HEK293 (cell line): Measurements from ENCODE around the gene TANK.

Experiments
- HOXA7 ChIP-seq: sonication (generic); formaldehyde crosslinking; IDR thresholded peaks from 2 replicates; pipeline ENCODE4 v1.8.1; 2022; ENCODE audit warnings: missing genetic modification reagents, borderline replicate concordance
- PRDM1 ChIP-seq: fragments of 450-650 bp; formaldehyde crosslinking; IDR thresholded peaks from 2 replicates; pipeline ENCODE4; 2016; ENCODE audit warnings: missing biosample characterization, missing genetic modification characterization
- ZNF114 ChIP-seq: fragments of 450-650 bp; formaldehyde crosslinking; IDR thresholded peaks from 2 replicates; pipeline ENCODE4 v1.5.0; 2017; ENCODE audit warnings: missing biosample characterization, missing genetic modification characterization
- ZNF274 ChIP-seq, 2 experiments: fragments of 200-500 bp in 1 of 2; fragments of 450-650 bp in 1 of 2; sonication (Bioruptor generic) in 1 of 2; formaldehyde crosslinking in 1 of 2; IDR thresholded peaks; 2 replicates each; pipeline versions ENCODE4 v1.5.1 to v1.6.1; 2014 to 2016; ENCODE audit warnings: borderline replicate concordance in 1 of 2, inconsistent platforms in 1 of 2, low read length in 1 of 2, missing biosample characterization in 1 of 2, missing genetic modification characterization in 1 of 2
- ZNF324 ChIP-seq: fragments of 450-650 bp; formaldehyde crosslinking; IDR thresholded peaks from 2 replicates; pipeline ENCODE4 v1.5.1; 2016; ENCODE audit warnings: missing biosample characterization, missing genetic modification characterization
- TF ChIP-seq, protein P1 (sequence below): sonication (generic); formaldehyde crosslinking; IDR thresholded peaks from 2 replicates; pipeline ENCODE4 v1.8.1; 2022; ENCODE audit warnings: mild to moderate bottlenecking, moderate library complexity, missing genetic modification reagents
- TF ChIP-seq, protein P2 (sequence below): fragments of 450-650 bp; formaldehyde crosslinking; IDR thresholded peaks from 2 replicates; pipeline ENCODE4 v1.5.1; 2016; ENCODE audit warnings: missing biosample characterization, missing genetic modification characterization
- TF ChIP-seq, protein P3 (sequence below): fragments of 450-650 bp; formaldehyde crosslinking; IDR thresholded peaks from 2 replicates; pipeline ENCODE4 v1.5.1; 2016; ENCODE audit warnings: missing biosample characterization, missing genetic modification characterization
- TF ChIP-seq, protein P4 (sequence below): fragments of 450-650 bp; formaldehyde crosslinking; IDR thresholded peaks from 2 replicates; pipeline ENCODE4 v1.5.1; 2016; ENCODE audit warnings: missing biosample characterization, missing genetic modification characterization, borderline replicate concordance

DNA sequence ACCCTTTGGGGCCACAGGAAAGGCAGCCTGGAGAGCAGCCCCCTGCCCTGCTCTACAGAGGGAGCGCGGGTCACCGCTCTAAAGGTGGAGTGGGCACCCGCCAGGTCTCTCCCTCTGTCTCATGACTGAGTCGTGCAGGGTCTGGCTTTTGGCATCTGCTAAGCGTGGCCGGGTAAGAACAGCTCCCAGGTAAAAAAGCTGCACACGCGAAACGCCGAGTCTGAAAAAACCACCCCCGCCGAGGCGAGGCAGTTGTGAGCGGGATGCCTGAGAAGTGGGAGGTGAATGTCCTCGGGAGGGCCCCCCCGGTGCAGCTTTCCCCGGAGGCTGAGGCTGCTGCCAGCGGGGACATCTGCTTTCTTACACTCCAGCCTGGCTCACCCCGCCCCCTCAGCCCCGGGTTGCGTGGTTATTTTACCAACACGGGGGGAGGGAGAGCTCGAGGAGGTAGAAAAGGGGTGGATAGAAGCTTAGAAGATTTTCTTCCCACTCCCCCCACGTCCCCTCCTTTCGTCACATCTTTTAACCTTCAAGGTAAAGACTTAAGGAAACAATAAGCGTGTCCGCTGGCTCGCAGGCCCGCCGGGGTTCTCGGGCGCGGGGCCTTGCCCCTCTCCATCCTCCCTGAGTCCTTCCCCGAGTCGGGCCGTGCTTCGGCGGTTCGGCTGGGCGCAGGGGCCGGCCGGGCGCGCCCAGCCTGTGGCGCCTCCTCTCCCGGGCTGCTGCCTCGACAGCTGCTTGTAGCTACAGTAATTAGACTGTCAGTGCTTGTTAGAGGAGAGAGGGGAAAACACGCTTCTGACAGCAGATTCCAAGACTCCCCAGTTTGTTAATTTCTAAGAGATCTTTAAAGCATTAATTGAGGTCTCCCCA is 77.4 kb downstream of the TANK start:
- TF ChIP-seq, protein P1, sequence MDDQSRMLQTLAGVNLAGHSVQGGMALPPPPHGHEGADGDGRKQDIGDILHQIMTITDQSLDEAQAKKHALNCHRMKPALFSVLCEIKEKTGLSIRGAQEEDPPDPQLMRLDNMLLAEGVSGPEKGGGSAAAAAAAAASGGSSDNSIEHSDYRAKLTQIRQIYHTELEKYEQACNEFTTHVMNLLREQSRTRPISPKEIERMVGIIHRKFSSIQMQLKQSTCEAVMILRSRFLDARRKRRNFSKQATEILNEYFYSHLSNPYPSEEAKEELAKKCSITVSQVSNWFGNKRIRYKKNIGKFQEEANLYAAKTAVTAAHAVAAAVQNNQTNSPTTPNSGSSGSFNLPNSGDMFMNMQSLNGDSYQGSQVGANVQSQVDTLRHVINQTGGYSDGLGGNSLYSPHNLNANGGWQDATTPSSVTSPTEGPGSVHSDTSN, result no peak
- TF ChIP-seq, protein P2, sequence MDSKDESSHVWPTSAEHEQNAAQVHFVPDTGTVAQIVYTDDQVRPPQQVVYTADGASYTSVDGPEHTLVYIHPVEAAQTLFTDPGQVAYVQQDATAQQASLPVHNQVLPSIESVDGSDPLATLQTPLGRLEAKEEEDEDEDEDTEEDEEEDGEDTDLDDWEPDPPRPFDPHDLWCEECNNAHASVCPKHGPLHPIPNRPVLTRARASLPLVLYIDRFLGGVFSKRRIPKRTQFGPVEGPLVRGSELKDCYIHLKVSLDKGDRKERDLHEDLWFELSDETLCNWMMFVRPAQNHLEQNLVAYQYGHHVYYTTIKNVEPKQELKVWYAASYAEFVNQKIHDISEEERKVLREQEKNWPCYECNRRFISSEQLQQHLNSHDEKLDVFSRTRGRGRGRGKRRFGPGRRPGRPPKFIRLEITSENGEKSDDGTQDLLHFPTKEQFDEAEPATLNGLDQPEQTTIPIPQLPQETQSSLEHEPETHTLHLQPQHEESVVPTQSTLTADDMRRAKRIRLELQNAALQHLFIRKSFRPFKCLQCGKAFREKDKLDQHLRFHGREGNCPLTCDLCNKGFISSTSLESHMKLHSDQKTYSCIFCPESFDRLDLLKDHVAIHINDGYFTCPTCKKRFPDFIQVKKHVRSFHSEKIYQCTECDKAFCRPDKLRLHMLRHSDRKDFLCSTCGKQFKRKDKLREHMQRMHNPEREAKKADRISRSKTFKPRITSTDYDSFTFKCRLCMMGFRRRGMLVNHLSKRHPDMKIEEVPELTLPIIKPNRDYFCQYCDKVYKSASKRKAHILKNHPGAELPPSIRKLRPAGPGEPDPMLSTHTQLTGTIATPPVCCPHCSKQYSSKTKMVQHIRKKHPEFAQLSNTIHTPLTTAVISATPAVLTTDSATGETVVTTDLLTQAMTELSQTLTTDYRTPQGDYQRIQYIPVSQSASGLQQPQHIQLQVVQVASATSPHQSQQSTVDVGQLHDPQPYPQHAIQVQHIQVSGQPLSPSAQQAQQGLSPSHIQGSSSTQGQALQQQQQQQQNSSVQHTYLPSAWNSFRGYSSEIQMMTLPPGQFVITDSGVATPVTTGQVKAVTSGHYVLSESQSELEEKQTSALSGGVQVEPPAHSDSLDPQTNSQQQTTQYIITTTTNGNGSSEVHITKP (tag by site-specific recombination), result peak; percentile 97
- TF ChIP-seq, protein P3, sequence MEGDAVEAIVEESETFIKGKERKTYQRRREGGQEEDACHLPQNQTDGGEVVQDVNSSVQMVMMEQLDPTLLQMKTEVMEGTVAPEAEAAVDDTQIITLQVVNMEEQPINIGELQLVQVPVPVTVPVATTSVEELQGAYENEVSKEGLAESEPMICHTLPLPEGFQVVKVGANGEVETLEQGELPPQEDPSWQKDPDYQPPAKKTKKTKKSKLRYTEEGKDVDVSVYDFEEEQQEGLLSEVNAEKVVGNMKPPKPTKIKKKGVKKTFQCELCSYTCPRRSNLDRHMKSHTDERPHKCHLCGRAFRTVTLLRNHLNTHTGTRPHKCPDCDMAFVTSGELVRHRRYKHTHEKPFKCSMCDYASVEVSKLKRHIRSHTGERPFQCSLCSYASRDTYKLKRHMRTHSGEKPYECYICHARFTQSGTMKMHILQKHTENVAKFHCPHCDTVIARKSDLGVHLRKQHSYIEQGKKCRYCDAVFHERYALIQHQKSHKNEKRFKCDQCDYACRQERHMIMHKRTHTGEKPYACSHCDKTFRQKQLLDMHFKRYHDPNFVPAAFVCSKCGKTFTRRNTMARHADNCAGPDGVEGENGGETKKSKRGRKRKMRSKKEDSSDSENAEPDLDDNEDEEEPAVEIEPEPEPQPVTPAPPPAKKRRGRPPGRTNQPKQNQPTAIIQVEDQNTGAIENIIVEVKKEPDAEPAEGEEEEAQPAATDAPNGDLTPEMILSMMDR (tag by site-specific recombination), result no peak
- TF ChIP-seq HOXA7 (CRISPR knock-in tag), result no peak
- no peak for TF ChIP-seq ZNF324 (tag by site-specific recombination)
- no peak for TF ChIP-seq ZNF114 (tag by site-specific recombination)
- TF ChIP-seq, protein P4, sequence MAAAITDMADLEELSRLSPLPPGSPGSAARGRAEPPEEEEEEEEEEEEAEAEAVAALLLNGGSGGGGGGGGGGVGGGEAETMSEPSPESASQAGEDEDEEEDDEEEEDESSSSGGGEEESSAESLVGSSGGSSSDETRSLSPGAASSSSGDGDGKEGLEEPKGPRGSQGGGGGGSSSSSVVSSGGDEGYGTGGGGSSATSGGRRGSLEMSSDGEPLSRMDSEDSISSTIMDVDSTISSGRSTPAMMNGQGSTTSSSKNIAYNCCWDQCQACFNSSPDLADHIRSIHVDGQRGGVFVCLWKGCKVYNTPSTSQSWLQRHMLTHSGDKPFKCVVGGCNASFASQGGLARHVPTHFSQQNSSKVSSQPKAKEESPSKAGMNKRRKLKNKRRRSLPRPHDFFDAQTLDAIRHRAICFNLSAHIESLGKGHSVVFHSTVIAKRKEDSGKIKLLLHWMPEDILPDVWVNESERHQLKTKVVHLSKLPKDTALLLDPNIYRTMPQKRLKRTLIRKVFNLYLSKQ (tag by site-specific recombination), result no peak
- TF ChIP-seq PRDM1 (tag by site-specific recombination), result no peak
- TF ChIP-seq ZNF274 (IDR thresholded peaks at IDR 0.05; ENCODE audit: low read length), result no peak
- TF ChIP-seq ZNF274 (tag by site-specific recombination; IDR thresholded peaks at IDR 0.05; ENCODE audit: borderline replicate concordance), result no peak
